HEK293 (cell line): ENCODE data around the gene CDK19.

ENCODE experiments used
- CTCF ChIA-PET: fragments of 350-600 bp; formaldehyde crosslinking; extraction: SDS; loops from one replicate; lab custom pipeline; 2021; ENCODE audit warnings: antibody characterized with exemption; lab: Yijun Ruan, JAX
- POLR2A ChIA-PET: fragments of 300-600 bp; formaldehyde crosslinking; extraction: SDS; loops from one replicate; lab custom pipeline; 2020; ENCODE audit warnings: antibody characterized with exemption, inconsistent platforms; lab: Yijun Ruan, JAX
- H3K27ac ChIP-seq: fragments of 200-500 bp; sonication (Bioruptor generic); 2 replicates; pipeline ENCODE4 v1.5.1; 2014; ENCODE audit warnings: low read depth, low read length, control low read depth, inconsistent platforms; ENCODE audit errors: extremely low read depth
- H3K36me3 ChIP-seq, 2 experiments: fragments of 200-500 bp in 1 of 2; sonication (Bioruptor generic) in 1 of 2; 1 replicate in 1 of 2; 2 replicates in 1 of 2; pipeline ENCODE4 v1.5.1; 2014 to 2017; ENCODE audit warnings: inconsistent platforms in 2 of 2, low read length in 2 of 2; ENCODE audit not compliant: control insufficient read depth in 2 of 2, insufficient read depth in 1 of 2
- H3K4me1 ChIP-seq: fragments of 200-500 bp; sonication (Bioruptor generic); 2 replicates; pipeline ENCODE4 v1.5.1; 2014; ENCODE audit warnings: mild to moderate bottlenecking, low read length, inconsistent platforms; ENCODE audit not compliant: control insufficient read depth, insufficient read depth
- H3K4me3 ChIP-seq: 2 replicates; pipeline ENCODE4 v1.5.1; 2011; ENCODE audit warnings: low read depth, mild to moderate bottlenecking, control low read depth, low read length, moderate library complexity
- H3K9me3 ChIP-seq: fragments of 200-500 bp; sonication (Bioruptor generic); 2 replicates; pipeline ENCODE4 v1.5.1; 2014; ENCODE audit warnings: low read depth, low read length, inconsistent platforms; ENCODE audit not compliant: control insufficient read depth, insufficient read depth
- GLIS1 ChIP-seq: fragments of 450-650 bp; formaldehyde crosslinking; IDR thresholded peaks from 2 replicates; pipeline ENCODE4 v1.5.1; 2016; ENCODE audit warnings: missing biosample characterization, missing genetic modification characterization
- KLF7 ChIP-seq: fragments of 450-650 bp; formaldehyde crosslinking; IDR thresholded peaks from 2 replicates; pipeline ENCODE4 v1.5.1; 2016; ENCODE audit warnings: missing biosample characterization, missing genetic modification characterization, borderline replicate concordance
- PRDM1 ChIP-seq: fragments of 450-650 bp; formaldehyde crosslinking; IDR thresholded peaks from 2 replicates; pipeline ENCODE4; 2016; ENCODE audit warnings: missing biosample characterization, missing genetic modification characterization
- ZNF114 ChIP-seq: fragments of 450-650 bp; formaldehyde crosslinking; IDR thresholded peaks from 2 replicates; pipeline ENCODE4 v1.5.0; 2017; ENCODE audit warnings: missing biosample characterization, missing genetic modification characterization
- ZNF202 ChIP-seq: fragments of 450-650 bp; formaldehyde crosslinking; IDR thresholded peaks from 2 replicates; pipeline ENCODE4 v1.5.1; 2016; ENCODE audit warnings: missing biosample characterization, missing genetic modification characterization, borderline replicate concordance
- ZNF221 ChIP-seq: fragments of 450-650 bp; formaldehyde crosslinking; IDR thresholded peaks from 2 replicates; pipeline ENCODE4 v1.5.1; 2017; ENCODE audit warnings: missing biosample characterization, missing genetic modification characterization, borderline replicate concordance
- ZNF274 ChIP-seq, 2 experiments: fragments of 200-500 bp in 1 of 2; fragments of 450-650 bp in 1 of 2; sonication (Bioruptor generic) in 1 of 2; formaldehyde crosslinking in 1 of 2; IDR thresholded peaks; 2 replicates each; pipeline versions ENCODE4 v1.5.1 to v1.6.1; 2014 to 2016; ENCODE audit warnings: borderline replicate concordance in 1 of 2, inconsistent platforms in 1 of 2, low read length in 1 of 2, missing biosample characterization in 1 of 2, missing genetic modification characterization in 1 of 2
- ZNF423 ChIP-seq: fragments of 450-650 bp; formaldehyde crosslinking; IDR thresholded peaks from 2 replicates; pipeline ENCODE4 v1.5.1; 2016; ENCODE audit warnings: missing biosample characterization, missing genetic modification characterization
- ZNF555 ChIP-seq: fragments of 450-650 bp; formaldehyde crosslinking; conservative IDR thresholded peaks from 2 replicates; pipeline ENCODE4 v1.5.1; 2017; ENCODE audit warnings: missing biosample characterization, mild to moderate bottlenecking, missing genetic modification characterization, inconsistent platforms
- ZNF561 ChIP-seq: fragments of 450-650 bp; IDR thresholded peaks from 2 replicates; pipeline ENCODE4 v1.5.1; 2018; ENCODE audit warnings: missing biosample characterization, missing genetic modification characterization, borderline replicate concordance
- ZNF571 ChIP-seq: fragments of 450-650 bp; formaldehyde crosslinking; IDR thresholded peaks from 2 replicates; pipeline ENCODE4 v1.5.0; 2017; ENCODE audit warnings: missing biosample characterization, missing genetic modification characterization
- ZNF664 ChIP-seq: fragments of 450-650 bp; formaldehyde crosslinking; IDR thresholded peaks from 2 replicates; pipeline ENCODE4 v1.5.1; 2016; ENCODE audit warnings: missing biosample characterization, missing genetic modification characterization
- ZNF747 ChIP-seq: fragments of 450-650 bp; formaldehyde crosslinking; IDR thresholded peaks from 2 replicates; pipeline ENCODE4 v1.5.1; 2016; ENCODE audit warnings: missing biosample characterization, missing genetic modification characterization
- ZSCAN16 ChIP-seq: fragments of 450-650 bp; formaldehyde crosslinking; IDR thresholded peaks from 2 replicates; pipeline ENCODE4 v1.5.1; 2016; ENCODE audit warnings: missing biosample characterization, missing genetic modification characterization
- TF ChIP-seq, protein P1 (sequence below): fragments of 450-650 bp; formaldehyde crosslinking; IDR thresholded peaks from 2 replicates; pipeline ENCODE4 v1.5.1; 2016; ENCODE audit warnings: missing biosample characterization, missing genetic modification characterization
- TF ChIP-seq, protein P2 (sequence below): fragments of 450-650 bp; formaldehyde crosslinking; IDR thresholded peaks from 2 replicates; pipeline ENCODE4 v1.5.0; 2017; ENCODE audit warnings: missing biosample characterization, missing genetic modification characterization, borderline replicate concordance
- TF ChIP-seq, protein P3 (sequence below): fragments of 450-650 bp; formaldehyde crosslinking; IDR thresholded peaks from 2 replicates; pipeline ENCODE4 v1.5.1; 2016; ENCODE audit warnings: missing biosample characterization, missing genetic modification characterization
- TF ChIP-seq, protein P4 (sequence below): fragments of 450-650 bp; formaldehyde crosslinking; IDR thresholded peaks from 2 replicates; pipeline ENCODE4 v1.5.1; 2016; ENCODE audit warnings: missing biosample characterization, missing genetic modification characterization, borderline replicate concordance
- TF ChIP-seq, protein P5 (sequence below): fragments of 450-650 bp; formaldehyde crosslinking; IDR thresholded peaks from 2 replicates; pipeline ENCODE4 v1.5.1; 2017; ENCODE audit warnings: missing biosample characterization, missing genetic modification characterization
- TF ChIP-seq, protein P6 (sequence below): fragments of 450-650 bp; formaldehyde crosslinking; IDR thresholded peaks from 2 replicates; pipeline ENCODE4 v1.5.1; 2016; ENCODE audit warnings: missing biosample characterization, missing genetic modification characterization, low read depth
- TF ChIP-seq, protein P7 (sequence below): fragments of 450-650 bp; formaldehyde crosslinking; IDR thresholded peaks from 2 replicates; pipeline ENCODE4; 2016; ENCODE audit warnings: missing biosample characterization, missing genetic modification characterization
- TF ChIP-seq, protein P8 (sequence below): fragments of 450-650 bp; formaldehyde crosslinking; IDR thresholded peaks from 2 replicates; pipeline ENCODE4 v1.5.1; 2016; ENCODE audit warnings: missing biosample characterization, missing genetic modification characterization

CDK19 gene

DNA sequence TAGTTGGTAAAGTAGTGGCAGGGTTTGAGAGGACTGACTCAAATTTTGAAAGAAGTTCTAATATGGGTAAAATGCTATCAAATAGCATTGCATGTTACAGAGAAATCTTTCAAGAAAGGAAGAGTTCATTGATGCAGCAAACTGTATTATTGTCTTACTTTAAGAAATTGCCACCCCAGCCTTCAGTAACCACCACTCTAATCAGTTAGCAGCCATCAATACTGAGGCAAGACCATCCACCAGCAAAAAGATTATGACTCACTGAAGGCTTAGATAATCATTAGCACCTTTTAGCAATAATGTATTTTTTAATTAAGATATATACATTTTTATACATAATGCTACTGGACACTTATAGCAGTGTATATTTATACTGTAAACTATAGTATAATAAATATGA lies 138.9 kb downstream of the CDK19 start:
- ChIA-PET CTCF (no interaction called here), POLR2A (no interaction called here)
- Histone ChIP-seq H3K27ac (no peak overlapping the region), H3K9me3 (no peaks in the 10 kb centered on the region), H3K36me3 (no peaks in the 10 kb centered on the region), H3K4me1 (peaks cover under 1% of the 10 kb centered on the region; the same call in 1 of the 2 replicates), H3K4me3 (no peak overlapping the region)
- TF ChIP-seq KLF7 (tag by site-specific recombination) = no peak
- TF ChIP-seq ZNF747 (tag by site-specific recombination) = no peak
- no peak for TF ChIP-seq PRDM1 (tag by site-specific recombination)
- no peak for TF ChIP-seq ZNF555 (tag by site-specific recombination)
- TF ChIP-seq, protein P1, sequence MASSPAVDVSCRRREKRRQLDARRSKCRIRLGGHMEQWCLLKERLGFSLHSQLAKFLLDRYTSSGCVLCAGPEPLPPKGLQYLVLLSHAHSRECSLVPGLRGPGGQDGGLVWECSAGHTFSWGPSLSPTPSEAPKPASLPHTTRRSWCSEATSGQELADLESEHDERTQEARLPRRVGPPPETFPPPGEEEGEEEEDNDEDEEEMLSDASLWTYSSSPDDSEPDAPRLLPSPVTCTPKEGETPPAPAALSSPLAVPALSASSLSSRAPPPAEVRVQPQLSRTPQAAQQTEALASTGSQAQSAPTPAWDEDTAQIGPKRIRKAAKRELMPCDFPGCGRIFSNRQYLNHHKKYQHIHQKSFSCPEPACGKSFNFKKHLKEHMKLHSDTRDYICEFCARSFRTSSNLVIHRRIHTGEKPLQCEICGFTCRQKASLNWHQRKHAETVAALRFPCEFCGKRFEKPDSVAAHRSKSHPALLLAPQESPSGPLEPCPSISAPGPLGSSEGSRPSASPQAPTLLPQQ (tag by site-specific recombination) = no peak
- no peak for TF ChIP-seq ZSCAN16 (tag by site-specific recombination)
- TF ChIP-seq ZNF571 (tag by site-specific recombination) = no peak

DNA sequence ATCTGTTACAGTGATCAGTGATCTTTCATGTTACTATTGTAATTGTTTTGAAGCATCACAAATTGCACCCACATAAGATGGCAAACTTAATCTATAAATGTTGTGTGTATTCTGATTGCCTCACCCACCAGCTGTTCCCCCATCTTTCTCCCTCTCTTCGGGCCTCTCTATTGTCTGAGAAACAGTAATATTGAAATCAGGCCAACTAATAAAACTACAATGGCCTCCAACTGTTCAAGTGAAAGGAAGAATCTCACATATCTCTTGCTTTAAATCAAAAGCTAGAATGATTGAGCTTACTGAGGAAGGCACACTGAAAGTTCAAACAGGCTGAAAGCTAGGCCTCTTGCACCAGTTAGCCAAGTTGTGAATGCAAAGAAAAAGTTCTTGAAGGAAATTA lies 141.2 kb downstream of the CDK19 start:
- CTCF ChIA-PET = interaction anchor here (1.3 to 1.9 kb wide), 3 partner anchors 8 to 147 kb away, joined by 4 to 11 read pairs (median 5); no protein-coding TSS in a partner anchor
- H3K4me3 ChIP-seq = no peak overlapping the region
- POLR2A ChIA-PET = interaction anchor here (0.6 to 1.2 kb wide), 2 partner anchors 146 to 200 kb away, joined by 3 to 4 read pairs; partner anchors contain the start of gene AMD1
- H3K9me3 ChIP-seq = no peaks in the 10 kb centered on the region
- no peaks in the 10 kb centered on the region for H3K36me3 ChIP-seq
- H3K27ac ChIP-seq = no peak overlapping the region
- H3K4me1 ChIP-seq = peaks cover 5% of the 10 kb centered on the region; the same call in 1 of the 2 replicates
- no peak for TF ChIP-seq ZNF274 (IDR thresholded peaks at IDR 0.05; ENCODE audit: low read length)
- no peak for TF ChIP-seq ZNF274 (tag by site-specific recombination; IDR thresholded peaks at IDR 0.05; ENCODE audit: borderline replicate concordance)
- no peak for TF ChIP-seq ZNF561 (tag by site-specific recombination)
- TF ChIP-seq, protein P2, sequence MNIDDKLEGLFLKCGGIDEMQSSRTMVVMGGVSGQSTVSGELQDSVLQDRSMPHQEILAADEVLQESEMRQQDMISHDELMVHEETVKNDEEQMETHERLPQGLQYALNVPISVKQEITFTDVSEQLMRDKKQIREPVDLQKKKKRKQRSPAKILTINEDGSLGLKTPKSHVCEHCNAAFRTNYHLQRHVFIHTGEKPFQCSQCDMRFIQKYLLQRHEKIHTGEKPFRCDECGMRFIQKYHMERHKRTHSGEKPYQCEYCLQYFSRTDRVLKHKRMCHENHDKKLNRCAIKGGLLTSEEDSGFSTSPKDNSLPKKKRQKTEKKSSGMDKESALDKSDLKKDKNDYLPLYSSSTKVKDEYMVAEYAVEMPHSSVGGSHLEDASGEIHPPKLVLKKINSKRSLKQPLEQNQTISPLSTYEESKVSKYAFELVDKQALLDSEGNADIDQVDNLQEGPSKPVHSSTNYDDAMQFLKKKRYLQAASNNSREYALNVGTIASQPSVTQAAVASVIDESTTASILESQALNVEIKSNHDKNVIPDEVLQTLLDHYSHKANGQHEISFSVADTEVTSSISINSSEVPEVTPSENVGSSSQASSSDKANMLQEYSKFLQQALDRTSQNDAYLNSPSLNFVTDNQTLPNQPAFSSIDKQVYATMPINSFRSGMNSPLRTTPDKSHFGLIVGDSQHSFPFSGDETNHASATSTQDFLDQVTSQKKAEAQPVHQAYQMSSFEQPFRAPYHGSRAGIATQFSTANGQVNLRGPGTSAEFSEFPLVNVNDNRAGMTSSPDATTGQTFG (tag by site-specific recombination) = no peak
- TF ChIP-seq, protein P3, sequence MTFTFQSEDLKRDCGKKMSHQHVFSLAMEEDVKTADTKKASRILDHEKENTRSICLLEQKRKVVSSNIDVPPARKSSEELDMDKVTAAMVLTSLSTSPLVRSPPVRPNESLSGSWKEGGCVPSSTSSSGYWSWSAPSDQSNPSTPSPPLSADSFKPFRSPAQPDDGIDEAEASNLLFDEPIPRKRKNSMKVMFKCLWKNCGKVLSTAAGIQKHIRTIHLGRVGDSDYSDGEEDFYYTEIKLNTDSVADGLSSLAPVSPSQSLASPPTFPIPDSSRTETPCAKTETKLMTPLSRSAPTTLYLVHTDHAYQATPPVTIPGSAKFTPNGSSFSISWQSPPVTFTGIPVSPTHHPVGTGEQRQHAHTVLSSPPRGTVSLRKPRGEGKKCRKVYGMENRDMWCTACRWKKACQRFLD (tag by site-specific recombination) = no peak
- TF ChIP-seq, protein P4, sequence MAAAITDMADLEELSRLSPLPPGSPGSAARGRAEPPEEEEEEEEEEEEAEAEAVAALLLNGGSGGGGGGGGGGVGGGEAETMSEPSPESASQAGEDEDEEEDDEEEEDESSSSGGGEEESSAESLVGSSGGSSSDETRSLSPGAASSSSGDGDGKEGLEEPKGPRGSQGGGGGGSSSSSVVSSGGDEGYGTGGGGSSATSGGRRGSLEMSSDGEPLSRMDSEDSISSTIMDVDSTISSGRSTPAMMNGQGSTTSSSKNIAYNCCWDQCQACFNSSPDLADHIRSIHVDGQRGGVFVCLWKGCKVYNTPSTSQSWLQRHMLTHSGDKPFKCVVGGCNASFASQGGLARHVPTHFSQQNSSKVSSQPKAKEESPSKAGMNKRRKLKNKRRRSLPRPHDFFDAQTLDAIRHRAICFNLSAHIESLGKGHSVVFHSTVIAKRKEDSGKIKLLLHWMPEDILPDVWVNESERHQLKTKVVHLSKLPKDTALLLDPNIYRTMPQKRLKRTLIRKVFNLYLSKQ (tag by site-specific recombination) = no peak
- TF ChIP-seq ZNF423 (tag by site-specific recombination) = no peak
- TF ChIP-seq GLIS1 (tag by site-specific recombination) = no peak
- TF ChIP-seq ZNF202 (tag by site-specific recombination) = no peak
- TF ChIP-seq ZNF664 (tag by site-specific recombination) = no peak
- TF ChIP-seq, protein P5, sequence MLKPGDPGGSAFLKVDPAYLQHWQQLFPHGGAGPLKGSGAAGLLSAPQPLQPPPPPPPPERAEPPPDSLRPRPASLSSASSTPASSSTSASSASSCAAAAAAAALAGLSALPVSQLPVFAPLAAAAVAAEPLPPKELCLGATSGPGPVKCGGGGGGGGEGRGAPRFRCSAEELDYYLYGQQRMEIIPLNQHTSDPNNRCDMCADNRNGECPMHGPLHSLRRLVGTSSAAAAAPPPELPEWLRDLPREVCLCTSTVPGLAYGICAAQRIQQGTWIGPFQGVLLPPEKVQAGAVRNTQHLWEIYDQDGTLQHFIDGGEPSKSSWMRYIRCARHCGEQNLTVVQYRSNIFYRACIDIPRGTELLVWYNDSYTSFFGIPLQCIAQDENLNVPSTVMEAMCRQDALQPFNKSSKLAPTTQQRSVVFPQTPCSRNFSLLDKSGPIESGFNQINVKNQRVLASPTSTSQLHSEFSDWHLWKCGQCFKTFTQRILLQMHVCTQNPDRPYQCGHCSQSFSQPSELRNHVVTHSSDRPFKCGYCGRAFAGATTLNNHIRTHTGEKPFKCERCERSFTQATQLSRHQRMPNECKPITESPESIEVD (tag by site-specific recombination) = no peak
- TF ChIP-seq ZNF114 (tag by site-specific recombination) = no peak
- TF ChIP-seq, protein P6, sequence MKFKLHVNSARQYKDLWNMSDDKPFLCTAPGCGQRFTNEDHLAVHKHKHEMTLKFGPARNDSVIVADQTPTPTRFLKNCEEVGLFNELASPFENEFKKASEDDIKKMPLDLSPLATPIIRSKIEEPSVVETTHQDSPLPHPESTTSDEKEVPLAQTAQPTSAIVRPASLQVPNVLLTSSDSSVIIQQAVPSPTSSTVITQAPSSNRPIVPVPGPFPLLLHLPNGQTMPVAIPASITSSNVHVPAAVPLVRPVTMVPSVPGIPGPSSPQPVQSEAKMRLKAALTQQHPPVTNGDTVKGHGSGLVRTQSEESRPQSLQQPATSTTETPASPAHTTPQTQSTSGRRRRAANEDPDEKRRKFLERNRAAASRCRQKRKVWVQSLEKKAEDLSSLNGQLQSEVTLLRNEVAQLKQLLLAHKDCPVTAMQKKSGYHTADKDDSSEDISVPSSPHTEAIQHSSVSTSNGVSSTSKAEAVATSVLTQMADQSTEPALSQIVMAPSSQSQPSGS (tag by site-specific recombination) = no peak
- TF ChIP-seq, protein P7, sequence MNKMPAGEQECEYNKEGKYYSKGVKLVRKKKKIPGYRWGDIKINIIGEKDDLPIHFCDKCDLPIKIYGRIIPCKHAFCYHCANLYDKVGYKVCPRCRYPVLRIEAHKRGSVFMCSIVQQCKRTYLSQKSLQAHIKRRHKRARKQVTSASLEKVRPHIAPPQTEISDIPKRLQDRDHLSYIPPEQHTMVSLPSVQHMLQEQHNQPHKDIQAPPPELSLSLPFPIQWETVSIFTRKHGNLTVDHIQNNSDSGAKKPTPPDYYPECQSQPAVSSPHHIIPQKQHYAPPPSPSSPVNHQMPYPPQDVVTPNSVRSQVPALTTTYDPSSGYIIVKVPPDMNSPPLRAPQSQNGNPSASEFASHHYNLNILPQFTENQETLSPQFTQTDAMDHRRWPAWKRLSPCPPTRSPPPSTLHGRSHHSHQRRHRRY (tag by site-specific recombination) = no peak
- TF ChIP-seq ZNF221 (tag by site-specific recombination) = no peak
- TF ChIP-seq, protein P8, sequence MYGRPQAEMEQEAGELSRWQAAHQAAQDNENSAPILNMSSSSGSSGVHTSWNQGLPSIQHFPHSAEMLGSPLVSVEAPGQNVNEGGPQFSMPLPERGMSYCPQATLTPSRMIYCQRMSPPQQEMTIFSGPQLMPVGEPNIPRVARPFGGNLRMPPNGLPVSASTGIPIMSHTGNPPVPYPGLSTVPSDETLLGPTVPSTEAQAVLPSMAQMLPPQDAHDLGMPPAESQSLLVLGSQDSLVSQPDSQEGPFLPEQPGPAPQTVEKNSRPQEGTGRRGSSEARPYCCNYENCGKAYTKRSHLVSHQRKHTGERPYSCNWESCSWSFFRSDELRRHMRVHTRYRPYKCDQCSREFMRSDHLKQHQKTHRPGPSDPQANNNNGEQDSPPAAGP (tag by site-specific recombination) = no peak
